ENCODE results near the gene RSRC2.
"Not testable (repeated sequence)": the region's sequence is repeated elsewhere in the genome, so short reads cannot be mapped to it uniquely, and the experiment has no call there.

RSRC2 gene

GRCh38 chr12:122518908-122519307, 7.8 kb downstream of the RSRC2 start:
- no peak for DNase-seq (ENCODE audit: low spot score)

DNA sequence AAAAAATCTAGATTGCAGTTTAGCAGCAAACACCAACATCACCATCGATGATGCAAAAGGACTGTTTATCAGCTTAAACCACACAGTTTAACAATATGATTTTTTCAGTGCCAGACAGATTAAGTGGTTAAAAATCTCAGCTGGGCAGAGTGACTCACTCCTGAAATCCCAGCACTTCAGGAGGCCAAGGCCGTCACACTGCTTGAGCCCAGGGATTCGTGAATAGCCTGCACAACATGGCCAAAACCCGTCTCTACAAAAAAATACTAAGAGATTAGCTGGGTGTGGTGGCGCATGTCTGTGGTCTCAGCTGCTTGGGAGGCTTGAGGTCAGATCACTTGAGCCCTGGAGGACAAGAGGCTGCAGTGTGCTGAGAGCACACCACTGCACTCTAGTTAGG, 8.9 kb downstream of the RSRC2 start:
- no peak for DNase-seq (ENCODE audit: low spot score)

DNA sequence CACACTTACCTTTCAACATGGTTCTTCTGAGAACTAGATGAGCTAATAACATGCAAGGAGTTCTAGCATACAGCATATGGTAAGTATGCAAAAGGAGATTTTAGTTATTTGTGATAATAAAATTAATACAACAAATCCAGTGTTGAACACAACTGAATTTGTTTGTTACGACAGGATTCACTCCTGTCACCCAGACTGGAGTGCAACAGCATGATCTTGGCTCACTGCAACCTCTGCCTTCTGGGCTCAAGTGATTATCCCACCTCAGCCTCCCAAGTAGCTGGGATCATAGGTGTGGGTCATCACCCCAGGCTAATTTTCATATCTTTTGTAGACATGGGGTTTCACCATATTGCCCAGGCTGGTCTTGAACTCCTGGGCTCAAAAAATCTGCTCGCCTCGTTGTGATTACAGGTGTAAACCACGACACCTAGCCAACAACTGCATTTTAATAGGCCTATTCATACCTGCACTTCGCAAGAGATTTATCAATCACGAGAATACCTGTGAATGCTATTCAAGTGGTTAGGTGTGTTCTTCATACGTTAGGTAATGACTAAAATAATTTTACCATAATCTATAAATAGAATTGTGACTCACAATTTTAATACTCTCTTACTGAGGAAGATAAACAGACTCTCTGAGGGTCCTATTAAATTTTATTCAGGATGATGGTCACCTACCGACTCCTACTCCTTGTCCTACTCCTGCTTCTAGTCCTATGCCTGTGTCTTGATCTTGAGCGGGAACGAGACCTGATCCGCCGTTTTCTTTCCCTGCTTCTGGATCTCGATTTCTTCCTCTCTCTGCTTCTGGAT, 10.0 kb downstream of the RSRC2 start:
- DNase-seq (ENCODE audit: low spot score), result no peak

GRCh38 chr12:122515275-122515674, 11.5 kb downstream of the RSRC2 start:
- DNase-seq (ENCODE audit: low spot score), result no peak

GRCh38 chr12:122513660-122514059, 13.1 kb downstream of the RSRC2 start:
- DNase-seq (ENCODE audit: low spot score), result no peak

DNA sequence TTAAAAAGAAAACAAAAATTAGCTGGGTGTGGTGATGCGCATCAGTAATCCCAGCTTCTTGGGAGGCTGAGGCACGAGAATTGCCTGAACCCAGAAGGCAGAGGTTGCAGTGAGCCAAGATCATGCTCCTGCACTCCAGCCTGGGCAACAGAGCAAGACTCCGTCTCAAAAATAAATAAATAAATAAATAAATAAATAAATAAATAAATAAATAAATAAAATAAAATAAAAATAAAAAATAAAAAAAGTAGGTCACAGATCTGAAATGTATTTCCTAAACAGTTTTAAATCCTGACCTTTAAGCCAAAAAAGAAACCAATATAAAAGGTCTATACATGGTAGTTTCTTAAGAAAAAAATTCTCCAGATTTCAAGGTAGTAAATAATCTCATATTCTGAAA, 13.7 kb downstream of the RSRC2 start:
- DNase-seq (ENCODE audit: low spot score), result not testable (repeated sequence)

GRCh38 chr12:122508163-122508562, 18.6 kb downstream of the RSRC2 start:
- DNase-seq (ENCODE audit: low spot score), result no peak

DNA sequence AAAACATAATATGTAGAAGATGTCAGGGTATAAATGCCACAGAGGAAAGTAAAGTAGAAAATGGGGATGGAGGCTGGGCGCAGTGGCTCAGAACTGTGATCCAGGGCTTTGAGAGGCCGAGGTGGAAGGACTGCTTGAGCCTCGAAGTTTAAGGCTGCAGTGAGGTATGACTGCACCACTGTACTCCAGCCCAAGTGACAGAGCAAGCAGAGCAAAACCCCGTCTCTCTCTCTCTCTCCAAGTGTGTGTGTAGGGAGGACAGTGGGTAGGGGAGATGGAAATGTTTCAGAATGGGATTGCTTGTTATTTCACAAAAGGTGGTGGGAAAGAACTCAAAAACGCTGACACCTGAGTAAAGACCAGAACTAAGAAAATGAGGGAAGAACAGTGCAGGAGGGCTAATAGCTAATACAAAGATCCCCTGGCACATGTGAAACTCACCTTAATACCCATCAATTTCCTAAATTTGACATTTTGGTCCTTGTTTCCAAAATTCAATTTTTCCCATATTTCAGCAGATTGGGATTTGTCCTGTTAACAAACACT, 20.3 kb downstream of the RSRC2 start:
- DNase-seq (ENCODE audit: low spot score), result no peak

DNA sequence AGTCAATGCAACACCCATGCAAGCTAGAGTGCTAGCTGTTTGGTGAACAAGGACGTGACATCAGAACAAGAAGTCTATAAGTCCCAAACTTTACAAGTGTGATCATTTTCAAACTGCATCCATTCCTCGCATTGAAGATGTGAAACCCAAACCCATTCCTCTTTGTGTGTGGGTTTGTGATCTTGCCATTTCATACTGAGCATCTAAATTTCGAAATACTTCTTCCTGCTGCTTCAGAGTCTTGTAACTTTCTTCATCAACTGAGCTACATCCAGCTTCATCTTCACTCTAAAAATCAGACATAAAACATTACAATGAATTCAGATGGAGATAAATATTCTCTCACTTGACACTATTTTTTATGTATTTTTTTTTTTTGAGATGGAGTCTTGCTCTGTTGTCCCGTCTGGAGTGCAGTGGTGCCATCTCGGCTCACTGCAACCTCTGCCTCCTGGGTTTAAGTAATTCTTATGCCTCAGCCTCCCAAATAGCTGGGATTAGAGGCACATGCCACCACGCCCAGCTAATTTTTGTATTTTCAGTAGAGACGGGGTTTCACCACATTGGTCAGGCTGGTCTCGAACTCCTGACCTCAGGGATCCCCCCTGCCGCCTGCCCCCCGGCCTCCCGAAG, 21.2 kb downstream of the RSRC2 start:
- no peak for DNase-seq (ENCODE audit: low spot score)

DNA sequence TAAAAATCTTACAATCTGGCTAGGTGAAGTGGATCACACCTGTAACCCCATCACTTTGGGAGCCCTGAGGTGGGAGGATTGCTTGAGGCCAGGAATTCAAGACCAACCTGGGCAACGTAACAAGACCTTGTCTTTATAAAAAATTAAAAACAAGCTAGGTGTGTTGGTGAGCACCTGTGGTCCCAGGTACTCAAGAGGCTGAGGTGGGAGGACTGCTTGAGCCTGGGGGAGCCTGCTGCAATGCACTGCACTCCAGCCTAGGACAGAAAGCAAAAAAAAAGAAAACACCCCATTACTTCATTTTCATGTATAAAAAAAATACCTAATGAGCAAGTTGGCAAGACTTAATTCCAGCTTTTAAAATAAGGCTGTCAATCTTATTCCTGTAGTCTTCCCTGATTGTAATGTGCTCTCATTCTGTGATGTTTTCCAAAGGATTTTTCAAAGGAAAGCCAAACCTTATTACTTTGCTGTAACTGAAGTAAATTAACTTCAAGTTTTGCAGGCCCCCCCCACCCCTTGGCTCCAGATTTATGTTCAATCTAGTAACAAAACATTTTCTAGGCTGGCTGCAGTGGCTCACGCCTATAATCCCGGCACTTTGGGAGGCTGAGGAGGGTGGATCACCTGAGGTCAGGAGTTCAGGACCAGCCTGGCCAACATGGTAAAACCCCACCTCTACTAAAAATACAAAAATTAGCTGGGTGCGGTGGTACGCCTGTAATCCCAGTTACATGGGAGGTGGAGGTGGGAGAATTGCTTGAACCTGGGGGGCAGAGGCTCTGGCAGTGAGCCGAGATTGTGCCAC, 22.7 kb downstream of the RSRC2 start:
- no peak for DNase-seq (ENCODE audit: low spot score)

GRCh38 chr12:122503147-122503751, 23.5 kb downstream of the RSRC2 start:
- DNase-seq (ENCODE audit: low spot score), result no peak

GRCh38 chr12:122501489-122501989, 25.2 kb downstream of the RSRC2 start:
- DNase-seq (ENCODE audit: low spot score), result no peak

GRCh38 chr12:122500685-122501488, 25.8 kb downstream of the RSRC2 start, which contains the start of gene ZCCHC8:
Gene ZCCHC8, minus strand, starts transcription at chr12:122500932. Its CDS starts 92 bp downstream, at chr12:122500840.
- peak; percentile 97 for DNase-seq (ENCODE audit: low spot score)

- peak; percentile 12 for DNase-seq (ENCODE audit: low spot score)
These were observed 26.6 kb downstream of the RSRC2 start for GRCh38 chr12:122499991-122500684.

DNA sequence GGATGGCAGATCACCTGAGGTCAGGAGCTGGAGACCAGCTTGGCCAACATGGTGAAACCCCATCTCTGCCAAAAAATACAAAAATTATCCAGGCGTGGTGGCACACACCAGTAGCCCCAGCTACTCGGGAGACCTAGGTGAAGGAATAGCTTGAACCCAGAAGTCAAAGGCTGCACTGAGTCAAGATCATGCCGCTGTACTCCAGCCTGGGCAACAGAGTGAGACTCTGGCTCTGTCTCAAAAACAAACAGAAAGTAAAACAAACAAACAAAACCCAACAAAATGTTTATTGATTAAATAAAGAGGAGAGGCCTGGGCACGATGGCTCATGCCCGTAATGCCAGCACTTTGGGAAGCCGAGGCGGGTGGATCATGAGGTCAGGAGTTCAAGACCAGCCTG, 31.5 kb downstream of the RSRC2 start:
- no peak for DNase-seq (ENCODE audit: low spot score)

- not testable (repeated sequence) for DNase-seq (ENCODE audit: low spot score)
These were observed 33.5 kb downstream of the RSRC2 start for GRCh38 chr12:122493222-122493621.

GRCh38 chr12:122491991-122492390, 34.7 kb downstream of the RSRC2 start:
- DNase-seq (ENCODE audit: low spot score), result no peak

DNA sequence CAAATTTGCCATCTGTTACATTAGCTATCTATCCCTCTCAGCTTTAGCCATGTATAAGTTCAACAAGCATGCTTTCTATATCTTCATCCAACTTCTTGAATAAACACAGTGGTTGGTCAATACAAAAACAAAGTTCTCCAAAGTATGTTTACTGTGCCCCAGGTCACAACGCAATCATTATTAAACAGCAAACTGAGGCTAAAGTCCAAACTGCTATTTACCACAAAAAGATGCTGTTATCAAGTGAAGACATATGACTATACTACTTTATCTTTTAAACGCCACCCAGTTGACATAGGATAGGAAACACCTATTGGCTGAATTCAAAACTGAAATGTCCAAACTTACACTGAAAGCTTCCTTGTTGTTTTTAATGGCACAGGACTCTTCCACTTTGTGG, 37.7 kb downstream of the RSRC2 start:
- DNase-seq (ENCODE audit: low spot score), result no peak

DNA sequence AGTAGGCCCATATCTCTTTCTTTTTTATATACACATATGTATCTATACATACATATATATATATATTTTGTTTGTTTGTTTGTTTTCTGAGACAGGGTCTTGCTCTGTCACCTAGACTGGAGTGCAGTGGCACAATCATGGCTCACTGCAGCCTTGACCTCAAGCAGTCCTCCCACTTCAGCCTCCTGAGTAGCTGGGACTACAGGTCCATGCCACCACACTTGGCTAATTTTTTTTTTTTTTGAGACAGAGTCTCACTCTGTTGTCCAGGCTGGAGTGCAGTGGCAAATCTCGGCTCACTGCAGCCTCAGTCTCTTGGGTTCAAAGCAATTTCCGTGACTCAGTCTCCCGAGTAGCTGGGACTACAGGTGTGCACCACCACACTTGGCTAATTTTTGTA, 38.9 kb downstream of the RSRC2 start:
- DNase-seq (ENCODE audit: low spot score), result not testable (repeated sequence)

- no peak for DNase-seq (ENCODE audit: low spot score)
These were observed 39.8 kb downstream of the RSRC2 start for GRCh38 chr12:122486805-122487426.
